ENCODE measurements around the gene TMEM179.

- TF ChIP-seq POLR2A (IDR thresholded peaks at IDR 0.05) (no peak), CTCF (IDR thresholded peaks at IDR 0.05) (no peak)
These were observed 26.7 kb downstream of the TMEM179 start for GRCh38 chr14:104577847-104578301.
